Measurements from ENCODE around the gene PTPRM. TPM values are rescaled to one million over a fixed set of nuclear protein-coding genes. Genes with fewer than 3 reads are reported as not detected.

The PTPRM gene
- total and polyA plus RNA-seq, 2 experiments from 2014 or later = 30.9 to 62.8 TPM

GRCh38 chr18:8019600-8019999 lies 452.5 kb downstream of the PTPRM start:
- Histone ChIP-seq H3K4me2 (ENCODE audit: unreplicated experiment) (no peak overlapping the region), H3K9me3 (ENCODE audit: low read depth) (no peaks in the 10 kb centered on the region), H3K27me3 (replicated peaks; ENCODE audit: insufficient read depth) (no peaks in the 10 kb centered on the region), H2AFZ (no peak overlapping the region), H4K20me1 (ENCODE audit: insufficient read depth) (no peaks in the 10 kb centered on the region), H3K27ac (no peak overlapping the region), H3K36me3 (ENCODE audit: low read depth) (no peaks in the 10 kb centered on the region), H3K9me2 (ENCODE audit: insufficient read depth) (no peaks in the 10 kb centered on the region), H3K4me1 (ENCODE audit: insufficient read depth) (no peaks in the 10 kb centered on the region), H3K9ac (no peak overlapping the region), H3F3A (ENCODE audit: insufficient read depth) (no peaks in the 10 kb centered on the region), H3K4me3 (no peak overlapping the region), H3K79me2 (ENCODE audit: insufficient read depth) (no peaks in the 10 kb centered on the region)
- TF ChIP-seq EZH2phosphoT487 (IDR thresholded peaks at IDR 0.05; ENCODE audit: insufficient read depth, low read depth) (no peak), EZH2 (IDR thresholded peaks at IDR 0.05; ENCODE audit: insufficient read depth, poor library complexity, severe bottlenecking) (no peak)
- in situ Hi-C loops (cut with MboI) = no loop called here
- 96 to 100% methylated on average over 1 of the region's 1 CpG for WGBS, 2 experiments (ENCODE audit: low coverage in 1 of 2, low lambda C conversion rate in 2 of 2, missing lambda C conversion rate in 2 of 2)
- DNase-seq = no peak

GRCh38 chr18:8020132-8020846 lies 453.2 kb downstream of the PTPRM start:
- Histone ChIP-seq H3K79me2 (ENCODE audit: insufficient read depth) (no peaks in the 10 kb centered on the region), H3K27me3 (replicated peaks; ENCODE audit: insufficient read depth) (no peaks in the 10 kb centered on the region), H3K9me3 (ENCODE audit: low read depth) (no peaks in the 10 kb centered on the region), H3K4me3 (no peak overlapping the region), H3K4me1 (ENCODE audit: insufficient read depth) (no peaks in the 10 kb centered on the region), H3K4me2 (ENCODE audit: unreplicated experiment) (no peak overlapping the region), H3K9me2 (ENCODE audit: insufficient read depth) (no peaks in the 10 kb centered on the region), H3K9ac (no peak overlapping the region), H4K20me1 (ENCODE audit: insufficient read depth) (no peaks in the 10 kb centered on the region), H2AFZ (no peak overlapping the region), H3F3A (ENCODE audit: insufficient read depth) (no peaks in the 10 kb centered on the region), H3K36me3 (ENCODE audit: low read depth) (no peaks in the 10 kb centered on the region), H3K27ac (no peak overlapping the region)
- in situ Hi-C loops (cut with MboI) = no loop called here
- TF ChIP-seq EZH2 (IDR thresholded peaks at IDR 0.05; ENCODE audit: insufficient read depth, poor library complexity, severe bottlenecking) (no peak), EZH2phosphoT487 (IDR thresholded peaks at IDR 0.05; ENCODE audit: insufficient read depth, low read depth) (no peak)
- DNase-seq = no peak
- WGBS, 2 experiments (ENCODE audit: low coverage in 1 of 2, low lambda C conversion rate in 2 of 2, missing lambda C conversion rate in 2 of 2) = 93 to 94% methylated on average over 7 of the region's 7 CpGs

GRCh38 chr18:8029061-8029460 lies 461.9 kb downstream of the PTPRM start:
- DNase-seq = no peak
- Histone ChIP-seq H2AFZ (no peak overlapping the region), H3K36me3 (ENCODE audit: low read depth) (no peaks in the 10 kb centered on the region), H4K20me1 (ENCODE audit: insufficient read depth) (no peaks in the 10 kb centered on the region), H3K9me2 (ENCODE audit: insufficient read depth) (no peaks in the 10 kb centered on the region), H3K9ac (no peak overlapping the region), H3K4me3 (no peak overlapping the region), H3K27ac (no peak overlapping the region), H3F3A (ENCODE audit: insufficient read depth) (no peaks in the 10 kb centered on the region), H3K4me2 (ENCODE audit: unreplicated experiment) (no peak overlapping the region), H3K79me2 (ENCODE audit: insufficient read depth) (no peaks in the 10 kb centered on the region), H3K27me3 (replicated peaks; ENCODE audit: insufficient read depth) (no peaks in the 10 kb centered on the region), H3K9me3 (ENCODE audit: low read depth) (no peaks in the 10 kb centered on the region), H3K4me1 (ENCODE audit: insufficient read depth) (no peaks in the 10 kb centered on the region)
- no peak for TF ChIP-seq EZH2 (IDR thresholded peaks at IDR 0.05; ENCODE audit: insufficient read depth, poor library complexity, severe bottlenecking)
- TF ChIP-seq EZH2phosphoT487 (IDR thresholded peaks at IDR 0.05; ENCODE audit: insufficient read depth, low read depth) = no peak
- in situ Hi-C loops (cut with MboI) = no loop called here

- H3K27me3 ChIP-seq (replicated peaks; ENCODE audit: insufficient read depth) = no peaks in the 10 kb centered on the region
- no peak overlapping the region for H2AFZ ChIP-seq
- no peaks in the 10 kb centered on the region for H3F3A ChIP-seq (ENCODE audit: insufficient read depth)
- H3K4me1 ChIP-seq (ENCODE audit: insufficient read depth) = no peaks in the 10 kb centered on the region
- no peak overlapping the region for H3K27ac ChIP-seq
- no peak overlapping the region for H3K4me2 ChIP-seq (ENCODE audit: unreplicated experiment)
- no peaks in the 10 kb centered on the region for H3K79me2 ChIP-seq (ENCODE audit: insufficient read depth)
- TF ChIP-seq EZH2 (IDR thresholded peaks at IDR 0.05; ENCODE audit: insufficient read depth, poor library complexity, severe bottlenecking) (no peak), EZH2phosphoT487 (IDR thresholded peaks at IDR 0.05; ENCODE audit: insufficient read depth, low read depth) (no peak)
- no peak overlapping the region for H3K9ac ChIP-seq
- no peak for DNase-seq
- in situ Hi-C loops (cut with MboI) = no loop called here
- no peaks in the 10 kb centered on the region for H3K9me3 ChIP-seq (ENCODE audit: low read depth)
- no peaks in the 10 kb centered on the region for H4K20me1 ChIP-seq (ENCODE audit: insufficient read depth)
- H3K9me2 ChIP-seq (ENCODE audit: insufficient read depth) = no peaks in the 10 kb centered on the region
- H3K4me3 ChIP-seq = no peak overlapping the region
- no peaks in the 10 kb centered on the region for H3K36me3 ChIP-seq (ENCODE audit: low read depth)
- 92 to 94% methylated on average over 8 of the region's 8 CpGs for WGBS, 2 experiments (ENCODE audit: low coverage in 1 of 2, low lambda C conversion rate in 2 of 2, missing lambda C conversion rate in 2 of 2)
Observed at GRCh38 chr18:8029731-8030130, 462.6 kb downstream of the PTPRM start.

GRCh38 chr18:8030201-8030600 lies 463.1 kb downstream of the PTPRM start:
- Histone ChIP-seq H3K79me2 (ENCODE audit: insufficient read depth) (no peaks in the 10 kb centered on the region), H3K27me3 (replicated peaks; ENCODE audit: insufficient read depth) (no peaks in the 10 kb centered on the region), H3K36me3 (ENCODE audit: low read depth) (no peaks in the 10 kb centered on the region), H3F3A (ENCODE audit: insufficient read depth) (no peaks in the 10 kb centered on the region), H3K9me2 (ENCODE audit: insufficient read depth) (no peaks in the 10 kb centered on the region), H3K4me2 (ENCODE audit: unreplicated experiment) (no peak overlapping the region), H3K9me3 (ENCODE audit: low read depth) (no peaks in the 10 kb centered on the region), H3K9ac (no peak overlapping the region), H3K4me3 (no peak overlapping the region), H3K4me1 (ENCODE audit: insufficient read depth) (no peaks in the 10 kb centered on the region), H2AFZ (no peak overlapping the region), H4K20me1 (ENCODE audit: insufficient read depth) (no peaks in the 10 kb centered on the region), H3K27ac (no peak overlapping the region)
- TF ChIP-seq EZH2phosphoT487 (IDR thresholded peaks at IDR 0.05; ENCODE audit: insufficient read depth, low read depth) (no peak), EZH2 (IDR thresholded peaks at IDR 0.05; ENCODE audit: insufficient read depth, poor library complexity, severe bottlenecking) (no peak)
- 99 to 100% methylated on average over 4 of the region's 4 CpGs for WGBS, 2 experiments (ENCODE audit: low coverage in 1 of 2, low lambda C conversion rate in 2 of 2, missing lambda C conversion rate in 2 of 2)
- in situ Hi-C loops (cut with MboI) = no loop called here
- no peak for DNase-seq
